ENCODE measurements around the gene ADI1. TPM values are rescaled to one million over a fixed set of nuclear protein-coding genes. Genes with fewer than 3 reads are reported as not detected.

The ADI1 gene
- total RNA-seq, 2 experiments from 2014 or later = 28.4 to 30.2 TPM

- no peak for DNase-seq
- H3K4me1 ChIP-seq (ENCODE audit: insufficient read depth, low read length) = no peaks in the 10 kb centered on the region
- ChIA-PET CTCF (no interaction called here), POLR2A (no interaction called here)
- peaks cover 3% of the 10 kb centered on the region for H3K36me3 Mint-ChIP-seq (ENCODE audit: low read depth)
- H3K9me3 Mint-ChIP-seq = no peaks in the 10 kb centered on the region
- no peak overlapping the region for H3K4me3 Mint-ChIP-seq
- no peaks in the 10 kb centered on the region for H3K4me1 Mint-ChIP-seq (ENCODE audit: low read depth)
- no peaks in the 10 kb centered on the region for H3K27me3 ChIP-seq (ENCODE audit: control insufficient read depth in 1 of 2, insufficient read depth in 2 of 2, low read length in 2 of 2)
- H3K4me3 ChIP-seq (ENCODE audit: low read length) = no peak overlapping the region
- intact Hi-C loops (cut with DNase I, micrococcal nuclease) = no loop called here
- no peak overlapping the region for H3K27ac Mint-ChIP-seq
- ATAC-seq (ENCODE audit: poor library complexity) = no peak
- H3K36me3 ChIP-seq (ENCODE audit: insufficient read depth, low read length) = peaks cover 4% of the 10 kb centered on the region
- no peaks in the 10 kb centered on the region for H3K27me3 Mint-ChIP-seq
- peaks cover 0 to 21% of the 10 kb centered on the region in 2 experiments for H3K9me3 ChIP-seq (ENCODE audit: control insufficient read depth in 1 of 2, insufficient read depth in 1 of 2, low read length in 2 of 2)
- no peak overlapping the region for H3K27ac ChIP-seq (ENCODE audit: low read depth in 1 of 2, low read length in 2 of 2)
- TF ChIP-seq CTCF (IDR thresholded peaks at IDR 0.05) = no peak
Observed at GRCh38 chr2:3487432-3487831, 31.9 kb downstream of the ADI1 start.

- intact Hi-C loops (cut with DNase I, micrococcal nuclease) = no loop called here
- no peak for DNase-seq
Observed at GRCh38 chr2:3487028-3487425, 32.3 kb downstream of the ADI1 start.

GRCh38 chr2:3486047-3487027 is 33.0 kb downstream of the ADI1 start:
- no peak overlapping the region for H3K27ac Mint-ChIP-seq
- no peaks in the 10 kb centered on the region for H3K9me3 Mint-ChIP-seq
- no peak overlapping the region for H3K27ac ChIP-seq (ENCODE audit: low read depth in 1 of 2, low read length in 2 of 2)
- ATAC-seq (ENCODE audit: poor library complexity) = no peak
- H3K4me3 Mint-ChIP-seq = no peak overlapping the region
- peaks cover 4% of the 10 kb centered on the region for H3K36me3 ChIP-seq (ENCODE audit: insufficient read depth, low read length)
- no peak overlapping the region for H3K4me3 ChIP-seq (ENCODE audit: low read length)
- no peaks in the 10 kb centered on the region for H3K4me1 Mint-ChIP-seq (ENCODE audit: low read depth)
- no peaks in the 10 kb centered on the region for H3K27me3 ChIP-seq (ENCODE audit: control insufficient read depth in 1 of 2, insufficient read depth in 2 of 2, low read length in 2 of 2)
- H3K4me1 ChIP-seq (ENCODE audit: insufficient read depth, low read length) = no peaks in the 10 kb centered on the region
- no peaks in the 10 kb centered on the region for H3K27me3 Mint-ChIP-seq
- peaks cover 3% of the 10 kb centered on the region for H3K36me3 Mint-ChIP-seq (ENCODE audit: low read depth)
- no peak for TF ChIP-seq CTCF (IDR thresholded peaks at IDR 0.05)
- ChIA-PET POLR2A (no interaction called here), CTCF (no interaction called here)
- peaks cover 0 to 21% of the 10 kb centered on the region in 2 experiments for H3K9me3 ChIP-seq (ENCODE audit: control insufficient read depth in 1 of 2, insufficient read depth in 1 of 2, low read length in 2 of 2)
- no peak for DNase-seq
- intact Hi-C loops (cut with DNase I, micrococcal nuclease) = no loop called here

More at GRCh38 chr2:3487028-3487425, 32.3 kb downstream of the ADI1 start:
- H3K4me3 Mint-ChIP-seq = no peak overlapping the region
- no peak overlapping the region for H3K27ac Mint-ChIP-seq
- CTCF ChIA-PET = no interaction called here
- H3K4me1 ChIP-seq (ENCODE audit: insufficient read depth, low read length) = no peaks in the 10 kb centered on the region
- peaks cover 0 to 21% of the 10 kb centered on the region in 2 experiments for H3K9me3 ChIP-seq (ENCODE audit: control insufficient read depth in 1 of 2, insufficient read depth in 1 of 2, low read length in 2 of 2)
- H3K9me3 Mint-ChIP-seq = no peaks in the 10 kb centered on the region
- H3K27me3 Mint-ChIP-seq = no peaks in the 10 kb centered on the region
- TF ChIP-seq CTCF (IDR thresholded peaks at IDR 0.05) = no peak
- H3K27ac ChIP-seq (ENCODE audit: low read depth in 1 of 2, low read length in 2 of 2) = no peak overlapping the region
- peaks cover 4% of the 10 kb centered on the region for H3K36me3 ChIP-seq (ENCODE audit: insufficient read depth, low read length)
- no peak for ATAC-seq (ENCODE audit: poor library complexity)
- no peaks in the 10 kb centered on the region for H3K27me3 ChIP-seq (ENCODE audit: control insufficient read depth in 1 of 2, insufficient read depth in 2 of 2, low read length in 2 of 2)
- POLR2A ChIA-PET = no interaction called here
- peaks cover 3% of the 10 kb centered on the region for H3K36me3 Mint-ChIP-seq (ENCODE audit: low read depth)
- no peak overlapping the region for H3K4me3 ChIP-seq (ENCODE audit: low read length)
- no peaks in the 10 kb centered on the region for H3K4me1 Mint-ChIP-seq (ENCODE audit: low read depth)

Data from CD4-positive, alpha-beta T cell (primary cell).